Neuronal stem cell (in vitro differentiated cells): ENCODE results near the gene CIAO1. TPM values are rescaled to one million over a fixed set of nuclear protein-coding genes. Genes with fewer than 3 reads are reported as not detected.
"Not testable (repeated sequence)": the region's sequence is repeated elsewhere in the genome, so short reads cannot be mapped to it uniquely, and the experiment has no call there.

Experiments used
- DNase-seq: peaks from one replicate; pipeline ENCODE4 v3.0.0-alpha.2; 2013; ENCODE audit warnings: low spot score
- H2AFZ ChIP-seq: one replicate; pipeline ENCODE4 v1.6.1; 2013; ENCODE audit warnings: mild to moderate bottlenecking, low read length, inconsistent platforms
- H2AK5ac ChIP-seq: 2 replicates; pipeline ENCODE4 v1.6.1; 2013; ENCODE audit warnings: low read depth, mild to moderate bottlenecking, inconsistent platforms, low read length, moderate library complexity, mixed read lengths
- H2BK120ac ChIP-seq: 2 replicates; pipeline ENCODE4 v1.6.1; 2013; ENCODE audit warnings: low read depth, mild to moderate bottlenecking, inconsistent platforms, low read length, moderate library complexity, mixed read lengths
- H2BK12ac ChIP-seq: one replicate; pipeline ENCODE4 v1.6.1; 2013; ENCODE audit warnings: low read length, inconsistent platforms
- H2BK15ac ChIP-seq: 2 replicates; pipeline ENCODE4 v1.6.1; 2013; ENCODE audit warnings: mild to moderate bottlenecking, low read length, inconsistent platforms, mixed read lengths
- H2BK5ac ChIP-seq: one replicate; pipeline ENCODE4 v1.6.1; 2013; ENCODE audit warnings: inconsistent platforms, mild to moderate bottlenecking, low read length, moderate library complexity
- H3K14ac ChIP-seq: one replicate; pipeline ENCODE4 v1.6.1; 2013; ENCODE audit warnings: low read length, inconsistent platforms
- H3K18ac ChIP-seq: 2 replicates; pipeline ENCODE4 v1.6.1; 2013; ENCODE audit warnings: low read length, inconsistent platforms
- H3K23ac ChIP-seq: 2 replicates; pipeline ENCODE4 v1.6.1; 2013; ENCODE audit warnings: low read depth, mild to moderate bottlenecking, mixed read lengths, low read length, inconsistent platforms; ENCODE audit not compliant: poor library complexity
- H3K27ac ChIP-seq: replicated peaks from 3 replicates; pipeline ENCODE4 v1.5.1; 2013; ENCODE audit warnings: low read length, inconsistent platforms
- H3K27me3 ChIP-seq, 3 experiments: 2 replicates each; pipeline ENCODE4 v1.6.1; 2013; ENCODE audit warnings: low read length in 3 of 3, mild to moderate bottlenecking in 2 of 3, inconsistent platforms in 1 of 3, low read depth in 1 of 3, mixed read lengths in 1 of 3, moderate library complexity in 1 of 3; ENCODE audit not compliant: control insufficient read depth in 3 of 3, insufficient read depth in 3 of 3
- H3K36me3 ChIP-seq, 2 donors: replicated peaks in 1 of 2; 2 replicates each; pipeline ENCODE4 v1.6.1; 2013; ENCODE audit warnings: low read length in 2 of 2; ENCODE audit not compliant: control insufficient read depth in 2 of 2, insufficient read depth in 2 of 2
- H3K4ac ChIP-seq: 2 replicates; pipeline ENCODE4 v1.6.1; 2013; ENCODE audit warnings: inconsistent platforms, mild to moderate bottlenecking, low read length, moderate library complexity
- H3K4me1 ChIP-seq, 2 donors: 1 replicate in 1 of 2; 2 replicates in 1 of 2; pipeline ENCODE4 v1.6.1; 2013; ENCODE audit warnings: low read length in 2 of 2, low read depth in 1 of 2; ENCODE audit not compliant: control insufficient read depth in 2 of 2, insufficient read depth in 1 of 2
- H3K4me2 ChIP-seq: one replicate; pipeline ENCODE4 v1.6.1; 2013; ENCODE audit warnings: mild to moderate bottlenecking, low read length, inconsistent platforms; ENCODE audit not compliant: insufficient read depth, poor library complexity, severe bottlenecking
- H3K4me3 ChIP-seq, 2 donors: 2 replicates each; pipeline ENCODE4 v1.5.1; 2013; ENCODE audit warnings: low read length in 2 of 2, mild to moderate bottlenecking in 2 of 2, inconsistent platforms in 1 of 2, moderate library complexity in 1 of 2
- H3K79me1 ChIP-seq: one replicate; pipeline ENCODE4 v1.6.1; 2013; ENCODE audit warnings: low read depth, mild to moderate bottlenecking, inconsistent platforms, low read length, moderate library complexity
- H3K9ac ChIP-seq: one replicate; pipeline ENCODE4 v1.6.1; 2013; ENCODE audit warnings: mild to moderate bottlenecking, low read depth, low read length, inconsistent platforms; ENCODE audit not compliant: poor library complexity
- H3K9me3 ChIP-seq, 2 donors: replicated peaks in 1 of 2; 2 replicates each; pipeline versions ENCODE3 to v1.6.1; 2013; ENCODE audit warnings: low read length in 2 of 2, mild to moderate bottlenecking in 2 of 2, inconsistent platforms in 1 of 2, low read depth in 1 of 2, mixed read lengths in 1 of 2, moderate library complexity in 1 of 2; ENCODE audit not compliant: control insufficient read depth in 2 of 2, insufficient read depth in 1 of 2
- H4K8ac ChIP-seq: one replicate; pipeline ENCODE4 v1.6.1; 2013; ENCODE audit warnings: low read depth, mild to moderate bottlenecking, inconsistent platforms, low read length, moderate library complexity
- H4K91ac ChIP-seq: one replicate; pipeline ENCODE4 v1.6.1; 2013; ENCODE audit warnings: low read length, low read depth, mild to moderate bottlenecking, inconsistent platforms; ENCODE audit not compliant: poor library complexity
- WGBS, 2 donors: extraction: QIAGEN DNeasy Blood & Tissue Kit; methylation state at CpG; one replicate each; pipeline ENCODE4 v1.1.7; 2013; ENCODE audit warnings: missing lambda C conversion rate in 2 of 2, mixed read lengths in 1 of 2; ENCODE audit not compliant: insufficient read length in 2 of 2, insufficient replicate concordance in 1 of 2; ENCODE audit errors: extremely low coverage in 2 of 2; 5-methylcytosine and 5-hydroxymethylcytosine counted together
- polyA plus RNA-seq, 2 experiments: library from polyadenylated mRNA; stranded (reverse); fragments of 200-250 nt; gene quantifications; one replicate each; pipeline ENCODE4 v1.2.3, GENCODE V29; 2013

Gene CIAO1
- 40.0 TPM for polyA plus RNA-seq (2013, experiment 1 of 2)
- 40.3 TPM for polyA plus RNA-seq (2013, experiment 2 of 2)

- H3K79me1 ChIP-seq: peaks cover 8% of the 10 kb centered on the region
- no peak within 1 kb of the TSS for H3K14ac ChIP-seq
- H3K23ac ChIP-seq: peak within 1 kb of the TSS; percentile 98
- peak within 1 kb of the TSS; percentile 88 for H2AK5ac ChIP-seq
- H3K27me3 ChIP-seq: no peaks in the 10 kb centered on the region
- H3K27ac ChIP-seq: peak within 1 kb of the TSS; percentile 53
- no peak within 1 kb of the TSS for H4K8ac ChIP-seq
- H3K9me3 ChIP-seq: no peaks in the 10 kb centered on the region
- H2BK5ac ChIP-seq: no peak within 1 kb of the TSS
- H2AFZ ChIP-seq: peak within 1 kb of the TSS; percentile 99
- H2BK15ac ChIP-seq: peak within 1 kb of the TSS; percentile 33
- H3K36me3 ChIP-seq: peaks cover 19 to 54% of the 10 kb centered on the region in 2 donors
- DNase-seq: peak; percentile 97
- peaks cover 5 to 18% of the 10 kb centered on the region in 2 donors for H3K4me1 ChIP-seq
- H3K18ac ChIP-seq: peak within 1 kb of the TSS; percentile 94
- peak within 1 kb of the TSS; percentile 98 for H3K9ac ChIP-seq
- peak within 1 kb of the TSS; percentile 97 for H3K4me2 ChIP-seq
- H2BK120ac ChIP-seq: no peak within 1 kb of the TSS
- H4K91ac ChIP-seq: no peak within 1 kb of the TSS
- peak within 1 kb of the TSS; percentile 94 to 96 for H3K4me3 ChIP-seq
- WGBS, 2 donors: no CpG with 5 or more reads among the region's 81 CpGs
- no peak within 1 kb of the TSS for H2BK12ac ChIP-seq
- H3K4ac ChIP-seq: peak within 1 kb of the TSS; percentile 17
These were observed at the start of gene CIAO1, which contains the start of gene TMEM127 for GRCh38 chr2:96265840-96266679. Gene CIAO1, plus strand, starts transcription at chr2:96266225. Its CDS starts 126 bp downstream, at chr2:96266351. Gene TMEM127, minus strand, starts transcription at chr2:96265997. Its CDS starts 616 bp downstream, at chr2:96265381.

GRCh38 chr2:96218508-96219131, 47.4 kb upstream of the CIAO1 start:
- Histone ChIP-seq H2BK5ac (no peak overlapping the region), H3K4me1 (no peaks in the 10 kb centered on the region), H3K79me1 (peaks cover 2% of the 10 kb centered on the region), H4K91ac (no peak overlapping the region), H3K27ac (no peak overlapping the region), H2BK120ac (no peak overlapping the region), H3K18ac (no peak overlapping the region), H2BK12ac (no peak overlapping the region), H2AFZ (no peak overlapping the region), H4K8ac (no peak overlapping the region), H3K14ac (no peak overlapping the region), H3K9me3 (peaks cover 0 to 2% of the 10 kb centered on the region in 2 donors), H3K4me3 (no peak overlapping the region), H3K23ac (no peak overlapping the region), H3K9ac (no peak overlapping the region), H3K36me3 (no peaks in the 10 kb centered on the region), H3K4ac (no peak overlapping the region), H3K4me2 (no peak overlapping the region), H2BK15ac (no peak overlapping the region), H3K27me3 (no peaks in the 10 kb centered on the region), H2AK5ac (no peak overlapping the region)
- WGBS, 2 donors: no CpG with 5 or more reads among the region's 13 CpGs
- DNase-seq: no peak

- H3K27ac ChIP-seq, H3K4me1 ChIP-seq, H3K9ac ChIP-seq, H3K4ac ChIP-seq, H4K91ac ChIP-seq, DNase-seq, H3K14ac ChIP-seq, H2AFZ ChIP-seq, H2BK120ac ChIP-seq, H3K4me2 ChIP-seq, H4K8ac ChIP-seq, H3K79me1 ChIP-seq, H3K36me3 ChIP-seq, H2BK12ac ChIP-seq, H3K18ac ChIP-seq, H3K27me3 ChIP-seq, H3K9me3 ChIP-seq, H2AK5ac ChIP-seq, H2BK5ac ChIP-seq, H2BK15ac ChIP-seq, H3K23ac ChIP-seq, H3K4me3 ChIP-seq: not testable (repeated sequence)
- WGBS, 2 donors: no CpG with 5 or more reads among the region's 4 CpGs
These were observed 46.1 kb upstream of the CIAO1 start for GRCh38 chr2:96219959-96220358.

GRCh38 chr2:96221106-96221505, 44.9 kb upstream of the CIAO1 start:
- not testable (repeated sequence) for H3K4me3 ChIP-seq, H3K36me3 ChIP-seq, H2AK5ac ChIP-seq, H3K9ac ChIP-seq, H3K4me1 ChIP-seq, H2BK15ac ChIP-seq, H2BK5ac ChIP-seq, DNase-seq, H3K79me1 ChIP-seq, H3K4me2 ChIP-seq, H3K14ac ChIP-seq, H2BK12ac ChIP-seq, H3K18ac ChIP-seq, H2AFZ ChIP-seq, H3K4ac ChIP-seq, H3K9me3 ChIP-seq, H2BK120ac ChIP-seq, H3K23ac ChIP-seq, H4K91ac ChIP-seq, H3K27me3 ChIP-seq, H3K27ac ChIP-seq, H4K8ac ChIP-seq
- no CpG with 5 or more reads among the region's 1 CpG for WGBS, 2 donors
